OCI-LY1 (cell line): ENCODE data around the gene IBA57.
"Not testable (repeated sequence)": the region's sequence is repeated elsewhere in the genome, so short reads cannot be mapped to it uniquely, and the experiment has no call there.

Source experiments
- H2AFZ ChIP-seq: fragments of 200-600 bp; sonication (generic), shearing (Covaris generic); 2 replicates; pipeline ENCODE4 v1.6.0; 2014; ENCODE audit warnings: antibody characterized with exemption, mild to moderate bottlenecking, low read length
- H3F3A ChIP-seq: fragments of 200-600 bp; sonication (generic), shearing (Covaris generic); 2 replicates; pipeline ENCODE4 v1.6.0; 2014; ENCODE audit warnings: mild to moderate bottlenecking, antibody characterized with exemption, low read length, moderate library complexity; ENCODE audit not compliant: insufficient read depth
- H3K27ac ChIP-seq: fragments of 200-600 bp; sonication (generic); 2 replicates; pipeline ENCODE4 v1.5.1; 2014; ENCODE audit warnings: low read length, mixed run types, mild to moderate bottlenecking, low read depth; ENCODE audit not compliant: poor library complexity, severe bottlenecking
- H3K27me3 ChIP-seq: fragments of 200-600 bp; sonication (generic); 2 replicates; pipeline ENCODE4 v1.6.0; 2014; ENCODE audit warnings: antibody characterized with exemption, mild to moderate bottlenecking, low read length, moderate library complexity; ENCODE audit not compliant: insufficient read depth
- H3K36me3 ChIP-seq: fragments of 200-600 bp; sonication (generic); 2 replicates; pipeline ENCODE4 v1.6.1; 2014; ENCODE audit warnings: mild to moderate bottlenecking, antibody characterized with exemption, low read length, moderate library complexity, mixed read lengths; ENCODE audit not compliant: insufficient read depth
- H3K4me1 ChIP-seq: fragments of 200-600 bp; sonication (generic); 2 replicates; pipeline ENCODE4 v1.5.1; 2014; ENCODE audit warnings: mild to moderate bottlenecking, low read length, moderate library complexity; ENCODE audit not compliant: insufficient read depth, severe bottlenecking
- H3K4me2 ChIP-seq: fragments of 200-600 bp; sonication (generic), shearing (Covaris generic); 2 replicates; pipeline ENCODE4 v1.6.1; 2014; ENCODE audit warnings: low read length
- H3K4me3 ChIP-seq: fragments of 200-600 bp; sonication (generic); 2 replicates; pipeline ENCODE4 v1.5.1; 2014; ENCODE audit warnings: low read length, low read depth, mild to moderate bottlenecking, mixed read lengths; ENCODE audit not compliant: poor library complexity, severe bottlenecking
- H3K79me2 ChIP-seq: fragments of 200-600 bp; shearing (Covaris generic); 2 replicates; pipeline ENCODE4 v1.6.1; 2016; ENCODE audit warnings: mixed run types, low read length, mixed read lengths; ENCODE audit not compliant: insufficient read depth
- H3K9ac ChIP-seq: fragments of 200-600 bp; sonication (generic), shearing (Covaris generic); 2 replicates; pipeline ENCODE4 v1.6.1; 2014; ENCODE audit warnings: mild to moderate bottlenecking, low read length, mixed read lengths
- H3K9me2 ChIP-seq: fragments of 200-600 bp; sonication (generic), shearing (Covaris generic); 2 replicates; pipeline ENCODE4 v1.6.1; 2014; ENCODE audit warnings: low read depth, mild to moderate bottlenecking, low read length, mixed read lengths
- H3K9me3 ChIP-seq: fragments of 200-600 bp; shearing (Covaris generic); 2 replicates; pipeline ENCODE4 v1.6.1; 2014; ENCODE audit warnings: low read length, mixed read lengths
- H4K20me1 ChIP-seq: fragments of 200-600 bp; sonication (generic), shearing (Covaris generic); 2 replicates; pipeline ENCODE4 v1.6.0; 2016; ENCODE audit warnings: mild to moderate bottlenecking, low read length; ENCODE audit not compliant: insufficient read depth
- CTCF ChIP-seq: fragments of 200-600 bp; sonication (generic), shearing (Covaris generic); IDR thresholded peaks from 2 replicates; pipeline ENCODE4 v1.5.1; 2017; ENCODE audit warnings: mild to moderate bottlenecking, antibody characterized with exemption, low read length, moderate library complexity, mixed read lengths
- EZH2 ChIP-seq: fragments of 200-600 bp; sonication (generic), shearing (Covaris generic); IDR thresholded peaks from 2 replicates; pipeline ENCODE4 v1.8.0; 2017; ENCODE audit warnings: borderline replicate concordance, mixed run types, mild to moderate bottlenecking, antibody characterized with exemption, low read length, moderate library complexity, mixed read lengths

The IBA57 gene

DNA sequence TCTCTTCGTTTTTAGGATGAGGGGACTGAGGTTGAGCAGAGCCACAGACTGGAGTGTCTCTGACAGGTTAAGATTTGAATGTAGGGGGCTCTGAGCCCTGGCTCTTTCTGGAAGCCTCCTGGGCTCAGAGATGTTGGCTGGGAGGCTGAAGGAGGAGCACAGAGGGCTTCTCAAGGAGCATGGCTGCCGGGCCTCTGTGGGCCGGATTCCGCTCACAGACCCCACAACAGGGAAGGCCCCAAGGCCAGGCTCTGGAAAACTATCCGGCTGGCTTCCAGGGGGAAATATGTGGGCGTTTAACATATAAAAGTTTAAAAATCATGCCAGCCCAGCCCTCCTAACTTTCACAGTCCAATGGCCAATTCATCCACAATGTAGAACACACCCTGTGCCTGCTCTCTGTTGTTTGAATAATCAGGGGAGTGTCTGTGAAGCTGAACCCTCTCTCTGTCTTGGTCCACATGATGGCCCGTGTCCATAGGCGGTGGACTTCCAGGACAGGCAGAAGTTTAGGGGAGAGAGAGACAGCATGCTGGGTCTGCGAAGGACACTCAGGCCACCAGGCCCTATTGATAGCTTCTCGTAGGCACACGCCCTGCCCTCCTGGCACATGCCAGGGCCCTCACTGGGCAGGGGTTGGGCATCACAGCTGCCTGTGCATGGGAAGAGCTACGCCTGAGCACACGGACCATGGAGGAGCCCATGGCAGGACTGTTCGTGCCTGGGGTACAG, 53.1 kb downstream of the IBA57 start:
- H3K79me2 ChIP-seq = no peaks in the 10 kb centered on the region
- H3F3A ChIP-seq = no peaks in the 10 kb centered on the region
- H3K9me3 ChIP-seq = no peaks in the 10 kb centered on the region
- no peaks in the 10 kb centered on the region for H3K27me3 ChIP-seq
- no peak overlapping the region for H2AFZ ChIP-seq
- H3K36me3 ChIP-seq = no peaks in the 10 kb centered on the region
- H3K4me3 ChIP-seq = no peak overlapping the region
- H4K20me1 ChIP-seq = no peaks in the 10 kb centered on the region
- peaks cover 6% of the 10 kb centered on the region for H3K4me1 ChIP-seq
- no peak for TF ChIP-seq EZH2
- TF ChIP-seq CTCF = no peak
- H3K9ac ChIP-seq = no peak overlapping the region
- H3K4me2 ChIP-seq = no peak overlapping the region
- H3K9me2 ChIP-seq = no peaks in the 10 kb centered on the region
- no peak overlapping the region for H3K27ac ChIP-seq

GRCh38 chr1:228219245-228219961, 53.8 kb downstream of the IBA57 start:
- Histone ChIP-seq H3K9me2 (no peaks in the 10 kb centered on the region), H3K79me2 (no peaks in the 10 kb centered on the region), H3K4me1 (peaks cover 6% of the 10 kb centered on the region), H2AFZ (no peak overlapping the region), H3F3A (no peaks in the 10 kb centered on the region), H3K27me3 (no peaks in the 10 kb centered on the region; the same call in 1 of the 2 replicates), H3K9me3 (no peaks in the 10 kb centered on the region), H3K9ac (no peak overlapping the region), H3K4me3 (no peak overlapping the region), H3K36me3 (no peaks in the 10 kb centered on the region), H3K27ac (no peak overlapping the region), H4K20me1 (no peaks in the 10 kb centered on the region), H3K4me2 (no peak overlapping the region)
- TF ChIP-seq EZH2 (no peak), CTCF (no peak)

- no peaks in the 10 kb centered on the region for H4K20me1 ChIP-seq
- H3K36me3 ChIP-seq = no peaks in the 10 kb centered on the region
- H3K27me3 ChIP-seq = no peaks in the 10 kb centered on the region; the same call in 1 of the 2 replicates
- no peaks in the 10 kb centered on the region for H3K9me3 ChIP-seq
- H3K79me2 ChIP-seq = no peaks in the 10 kb centered on the region
- no peak overlapping the region for H3K4me3 ChIP-seq
- peaks cover 6% of the 10 kb centered on the region for H3K4me1 ChIP-seq
- no peak for TF ChIP-seq CTCF
- TF ChIP-seq EZH2 = no peak
- no peaks in the 10 kb centered on the region for H3F3A ChIP-seq
- H2AFZ ChIP-seq = no peak overlapping the region
- no peaks in the 10 kb centered on the region for H3K9me2 ChIP-seq
- H3K4me2 ChIP-seq = no peak overlapping the region
- no peak overlapping the region for H3K27ac ChIP-seq
- no peak overlapping the region for H3K9ac ChIP-seq
These were observed 54.6 kb downstream of the IBA57 start for GRCh38 chr1:228219962-228220780.

DNA sequence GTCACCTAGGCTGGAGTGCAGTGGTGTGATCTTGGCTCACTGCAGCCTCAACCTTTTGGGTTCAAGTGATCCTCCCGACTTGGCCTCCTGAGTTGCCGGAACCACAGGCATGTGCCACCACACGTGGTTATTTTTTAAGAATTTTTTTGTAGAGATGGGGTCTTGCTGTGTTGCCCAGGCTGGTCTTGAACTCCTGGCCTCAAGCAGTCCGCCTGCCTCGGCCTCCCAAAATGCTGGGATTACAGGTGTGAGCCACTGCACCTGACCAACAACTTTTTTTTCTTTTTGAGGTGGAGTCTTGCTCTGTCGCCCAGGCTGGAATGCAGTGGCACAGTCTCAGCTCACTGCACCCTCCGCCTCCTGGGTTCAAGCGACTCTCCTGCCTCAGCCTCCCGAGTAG, 55.5 kb downstream of the IBA57 start:
- not testable (repeated sequence) for H3K4me3 ChIP-seq, H3K27me3 ChIP-seq, H3K79me2 ChIP-seq, H2AFZ ChIP-seq, H3K9me3 ChIP-seq, H3K4me1 ChIP-seq, H3K9me2 ChIP-seq, H3F3A ChIP-seq, H3K27ac ChIP-seq, H3K36me3 ChIP-seq, H4K20me1 ChIP-seq, H3K4me2 ChIP-seq, H3K9ac ChIP-seq
